ENCODE results near the gene SSU72.

SSU72 gene

DNA sequence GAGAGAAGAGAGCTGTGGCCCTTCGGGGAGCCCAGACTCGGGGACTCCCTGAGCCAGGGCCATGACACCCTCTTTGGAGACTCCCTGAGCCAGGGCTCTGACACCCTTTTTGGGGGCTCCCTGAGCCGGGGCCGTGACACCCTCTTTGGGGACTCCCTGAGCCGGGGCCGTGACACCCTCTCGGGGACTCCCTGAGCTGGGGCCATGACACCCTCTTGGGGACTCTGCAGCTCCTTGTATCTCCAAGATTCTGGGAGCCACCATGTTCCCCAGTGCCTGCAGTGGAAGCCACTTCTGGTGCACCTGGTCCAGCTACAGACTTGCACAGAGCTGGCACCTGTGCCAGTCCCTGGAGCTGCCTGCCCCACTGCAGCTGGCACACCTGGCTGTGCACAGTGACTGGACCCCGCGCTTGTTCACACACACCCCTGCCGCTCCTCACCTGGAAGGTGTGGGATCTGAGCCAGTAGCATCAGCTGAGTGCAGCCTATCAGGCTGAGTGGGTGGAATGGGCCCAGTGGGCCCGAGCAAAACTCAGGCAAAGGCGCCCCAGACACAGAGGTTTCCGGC is 3.8 kb upstream of the SSU72 start:
- H3K36me3 ChIP-seq (ENCODE audit: insufficient read depth, low read length) = peaks cover 4% of the 10 kb centered on the region; the same call in 1 of the 2 replicates
- no peak overlapping the region for H3K4me3 ChIP-seq (ENCODE audit: low read depth in 1 of 2, low read length in 2 of 2)
- peaks cover 14% of the 10 kb centered on the region for H3K4me1 ChIP-seq (ENCODE audit: insufficient read depth, low read length)
- H3K27ac ChIP-seq (ENCODE audit: low read length) = no peak overlapping the region
- no peaks in the 10 kb centered on the region for H3K9me3 ChIP-seq (ENCODE audit: insufficient read depth, low read length, severe bottlenecking)
- H2AFZ ChIP-seq (ENCODE audit: low read depth, low read length) = no peak overlapping the region
- DNase-seq (no peak), ATAC-seq (ENCODE audit: insufficient read depth, low read depth) (no peak)
- H3K79me2 ChIP-seq (ENCODE audit: insufficient read depth, low read length) = peaks cover 19% of the 10 kb centered on the region
- peaks cover 3% of the 10 kb centered on the region; the same call in 1 of the 2 replicates for H4K20me1 ChIP-seq (ENCODE audit: insufficient read depth, low read length)
- H3K27me3 ChIP-seq (ENCODE audit: insufficient read depth, low read length, poor library complexity) = no peaks in the 10 kb centered on the region
- no peak overlapping the region for H3K9ac ChIP-seq (ENCODE audit: low read depth, low read length)
- TF ChIP-seq CTCF (IDR thresholded peaks at IDR 0.05; ENCODE audit: borderline replicate concordance, extremely low read depth, low read length, poor library complexity, severe bottlenecking) (no peak), EZH2 (IDR thresholded peaks at IDR 0.05; ENCODE audit: borderline replicate concordance, low read depth, low read length, severe bottlenecking) (no peak)
- no peak overlapping the region for H3K4me2 ChIP-seq (ENCODE audit: insufficient read depth, low read length)

- H3K27ac ChIP-seq (ENCODE audit: low read length) = no peak overlapping the region
- H3K9me3 ChIP-seq (ENCODE audit: insufficient read depth, low read length, severe bottlenecking) = no peaks in the 10 kb centered on the region
- H4K20me1 ChIP-seq (ENCODE audit: insufficient read depth, low read length) = peaks cover 8% of the 10 kb centered on the region; the same call in 1 of the 2 replicates
- TF ChIP-seq EZH2 (IDR thresholded peaks at IDR 0.05; ENCODE audit: borderline replicate concordance, low read depth, low read length, severe bottlenecking) (no peak), CTCF (IDR thresholded peaks at IDR 0.05; ENCODE audit: borderline replicate concordance, extremely low read depth, low read length, poor library complexity, severe bottlenecking) (no peak)
- H3K4me2 ChIP-seq (ENCODE audit: insufficient read depth, low read length) = no peak overlapping the region
- H3K27me3 ChIP-seq (ENCODE audit: insufficient read depth, low read length, poor library complexity) = no peaks in the 10 kb centered on the region
- H3K4me3 ChIP-seq (ENCODE audit: low read depth in 1 of 2, low read length in 2 of 2) = no peak overlapping the region
- DNase-seq = no peak
- peaks cover 23% of the 10 kb centered on the region for H3K4me1 ChIP-seq (ENCODE audit: insufficient read depth, low read length)
- no peak for ATAC-seq (ENCODE audit: insufficient read depth, low read depth)
- H3K9ac ChIP-seq (ENCODE audit: low read depth, low read length) = no peak overlapping the region
- H3K79me2 ChIP-seq (ENCODE audit: insufficient read depth, low read length) = peaks cover 29% of the 10 kb centered on the region
- H2AFZ ChIP-seq (ENCODE audit: low read depth, low read length) = no peak overlapping the region
- H3K36me3 ChIP-seq (ENCODE audit: insufficient read depth, low read length) = peaks cover 7% of the 10 kb centered on the region; the same call in 1 of the 2 replicates
Observed at GRCh38 chr1:1577367-1578011, 2.8 kb upstream of the SSU72 start.

- Histone ChIP-seq H4K20me1 (ENCODE audit: insufficient read depth, low read length) (peaks cover 31% of the 10 kb centered on the region), H3K36me3 (ENCODE audit: insufficient read depth, low read length) (peaks cover 29% of the 10 kb centered on the region), H3K27me3 (ENCODE audit: insufficient read depth, low read length, poor library complexity) (no peaks in the 10 kb centered on the region), H3K9me3 (ENCODE audit: insufficient read depth, low read length, severe bottlenecking) (no peaks in the 10 kb centered on the region), H3K79me2 (ENCODE audit: insufficient read depth, low read length) (peaks cover 63% of the 10 kb centered on the region), H3K9ac (ENCODE audit: low read depth, low read length) (peak overlapping the region; percentile 100), H3K4me3 (ENCODE audit: low read depth in 1 of 2, low read length in 2 of 2) (peak overlapping the region; percentile 61 to 86), H3K27ac (ENCODE audit: low read length) (peak overlapping the region; percentile 87), H3K4me1 (ENCODE audit: insufficient read depth, low read length) (peaks cover 49% of the 10 kb centered on the region), H3K4me2 (ENCODE audit: insufficient read depth, low read length) (peak overlapping the region; percentile 95), H2AFZ (ENCODE audit: low read depth, low read length) (peak overlapping the region; percentile 90)
- DNase-seq = peak; percentile 75
- peak; percentile 79 for ATAC-seq (ENCODE audit: insufficient read depth, low read depth)
- TF ChIP-seq CTCF (IDR thresholded peaks at IDR 0.05; ENCODE audit: borderline replicate concordance, extremely low read depth, low read length, poor library complexity, severe bottlenecking) = peak; percentile 47
- TF ChIP-seq EZH2 (IDR thresholded peaks at IDR 0.05; ENCODE audit: borderline replicate concordance, low read depth, low read length, severe bottlenecking) = no peak
Observed at GRCh38 chr1:1573843-1574720, 581 bp downstream of the SSU72 start.
